Peyer's patch (tissue), 4 donors: Measurements from ENCODE around the gene ROBO1.

Experiments
- CTCF ChIP-seq, 6 experiments: fragments of 450-650 bp in 4 of 6; fragments of 200-600 bp in 2 of 6; sonication (generic) in 1 of 6; IDR thresholded peaks; one replicate each; pipeline ENCODE4 v1.5.1; 2017 to 2019; ENCODE audit warnings: antibody characterized with exemption in 6 of 6, mild to moderate bottlenecking in 3 of 6, moderate library complexity in 1 of 6
- POLR2A ChIP-seq, 2 donors: fragments of 450-650 bp; IDR thresholded peaks; one replicate each; pipeline ENCODE4 v1.5.1; 2017; ENCODE audit warnings: antibody characterized with exemption in 2 of 2, mild to moderate bottlenecking in 2 of 2, moderate library complexity in 2 of 2

DNA sequence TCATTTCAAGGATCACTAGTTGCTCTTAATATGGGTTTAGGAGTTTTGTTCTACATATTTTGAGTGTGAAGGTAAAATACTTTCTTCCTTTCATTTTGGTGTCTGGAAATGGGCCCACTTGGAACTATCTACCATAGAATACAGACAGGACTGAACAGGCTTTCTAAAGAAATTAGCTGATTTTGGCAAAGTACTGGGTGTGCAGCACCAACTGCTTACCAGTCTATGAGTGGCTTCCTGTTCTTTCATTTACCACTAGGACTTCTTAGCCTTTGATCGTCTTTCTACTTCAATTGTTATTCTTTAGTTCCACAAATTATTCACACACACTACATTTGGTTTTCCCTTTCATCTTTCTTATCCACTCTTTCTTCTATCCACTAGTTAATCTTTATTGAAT is 1196.3 kb downstream of the ROBO1 start:
- TF ChIP-seq CTCF (IDR thresholded peaks at IDR 0.05) (no peak), POLR2A (IDR thresholded peaks at IDR 0.05) (no peak)
